Thoracic aorta (tissue), 2 donors: ENCODE data around the gene KLF15. TPM values are rescaled to one million over a fixed set of nuclear protein-coding genes. Genes with fewer than 3 reads are reported as not detected.

Source experiments
- ATAC-seq: fragments of 150-250 bp; one replicate; pipeline ENCODE4 v1.8.0; 2017; ENCODE audit warnings: low read depth; ENCODE audit not compliant: insufficient number of reproducible peaks, low FRiP score
- DNase-seq: peaks from one replicate; pipeline ENCODE4 v3.0.0-alpha.2; 2020; ENCODE audit warnings: low spot score
- H3K27ac ChIP-seq, 2 donors: fragments of 200-600 bp; sonication (generic); 1 replicate in 1 of 2; 2 replicates in 1 of 2; pipeline ENCODE4 v1.5.1; 2016; ENCODE audit warnings: mild to moderate bottlenecking in 2 of 2, moderate library complexity in 2 of 2
- H3K27me3 ChIP-seq: fragments of 200-600 bp; sonication (generic); replicated peaks from 2 replicates; pipeline ENCODE4 v1.6.0; 2016; ENCODE audit warnings: mild to moderate bottlenecking; ENCODE audit not compliant: insufficient read depth
- H3K36me3 ChIP-seq: fragments of 200-600 bp; sonication (generic); one replicate; pipeline ENCODE4 v1.5.1; 2016
- H3K4me1 ChIP-seq, 2 donors: fragments of 200-600 bp; sonication (generic); 1 replicate in 1 of 2; 2 replicates in 1 of 2; pipeline versions ENCODE4 v1.5.1 to v1.6.0; 2016; ENCODE audit warnings: low read depth in 2 of 2, mild to moderate bottlenecking in 1 of 2; ENCODE audit not compliant: control insufficient read depth in 1 of 2
- H3K4me3 ChIP-seq: fragments of 200-600 bp; sonication (generic); 2 replicates; pipeline ENCODE4 v1.5.1; 2016; ENCODE audit warnings: mild to moderate bottlenecking
- H3K9me3 ChIP-seq: fragments of 200-600 bp; sonication (generic); 2 replicates; pipeline ENCODE4 v1.5.1; 2016
- CTCF ChIP-seq: fragments of 200-600 bp; sonication (generic); IDR thresholded peaks from one replicate; pipeline ENCODE4 v1.5.1; 2019; ENCODE audit warnings: antibody characterized with exemption
- total RNA-seq, 2 donors: library from RNA; depleted of rRNA; stranded (reverse); fragments of >200 nt; gene quantifications; one replicate each; pipeline versions ENCODE4 v1.1.0 to v1.2.3, GENCODE V29; 2016

Gene KLF15
- total RNA-seq, 2 donors from 2014 or later = 55.7 to 90.2 TPM

- no peak for DNase-seq
- H3K36me3 ChIP-seq = no peaks in the 10 kb centered on the region
- H3K27me3 ChIP-seq = no peaks in the 10 kb centered on the region
- TF ChIP-seq CTCF = no peak
- H3K4me1 ChIP-seq = no peaks in the 10 kb centered on the region
- no peak overlapping the region for H3K4me3 ChIP-seq
- no peak overlapping the region for H3K27ac ChIP-seq
- H3K9me3 ChIP-seq = peaks cover 3% of the 10 kb centered on the region
- no peak for ATAC-seq
Measured at GRCh38 chr3:126322181-126322967, 34.8 kb downstream of the KLF15 start.

- no peak for DNase-seq
- ATAC-seq = no peak
- H3K4me1 ChIP-seq = no peaks in the 10 kb centered on the region
Measured at GRCh38 chr3:126321490-126321889, 35.7 kb downstream of the KLF15 start.

GRCh38 chr3:126320517-126321293, 36.5 kb downstream of the KLF15 start:
- no peaks in the 10 kb centered on the region for H3K9me3 ChIP-seq
- DNase-seq = no peak
- H3K36me3 ChIP-seq = no peaks in the 10 kb centered on the region
- H3K4me1 ChIP-seq = no peaks in the 10 kb centered on the region
- H3K27ac ChIP-seq = no peak overlapping the region
- TF ChIP-seq CTCF = no peak
- H3K4me3 ChIP-seq = no peak overlapping the region
- no peaks in the 10 kb centered on the region for H3K27me3 ChIP-seq
- ATAC-seq = no peak

More at GRCh38 chr3:126321490-126321889, 35.7 kb downstream of the KLF15 start:
- no peaks in the 10 kb centered on the region for H3K27me3 ChIP-seq
- peaks cover 3% of the 10 kb centered on the region for H3K9me3 ChIP-seq
- no peak for TF ChIP-seq CTCF
- H3K27ac ChIP-seq = no peak overlapping the region
- H3K4me3 ChIP-seq = no peak overlapping the region
- no peaks in the 10 kb centered on the region for H3K36me3 ChIP-seq

- no peaks in the 10 kb centered on the region for H3K27me3 ChIP-seq
- H3K36me3 ChIP-seq = no peaks in the 10 kb centered on the region
- H3K4me3 ChIP-seq = no peak overlapping the region
- no peaks in the 10 kb centered on the region for H3K4me1 ChIP-seq
- ATAC-seq = no peak
- TF ChIP-seq CTCF = no peak
- no peak overlapping the region for H3K27ac ChIP-seq
- H3K9me3 ChIP-seq = no peaks in the 10 kb centered on the region
- no peak for DNase-seq
Measured at GRCh38 chr3:126319701-126320295, 37.4 kb downstream of the KLF15 start.
